Measurements from ENCODE around the gene CLTCL1. TPM values are rescaled to one million over a fixed set of nuclear protein-coding genes. Genes with fewer than 3 reads are reported as not detected.

Gene CLTCL1
- total RNA-seq (2014; rRNA removed; shearing (Covaris generic)) (10.2 and 20.0 TPM in 2 replicates), polyA plus RNA-seq (2016; fragmentation: Nextera tagmentation; extraction: Ambion mirVana) (8.5 and 8.9 TPM in 2 replicates)

GRCh38 chr22:19291580-19292457 lies at the start of gene CLTCL1:
Gene CLTCL1, minus strand, starts transcription at chr22:19291719. Its CDS starts 78 bp downstream, at chr22:19291641.
- in situ Hi-C loops (cut with MboI) = no loop called here
- TF ChIP-seq EZH2phosphoT487 (IDR thresholded peaks at IDR 0.05; ENCODE audit: insufficient read depth, low read depth) = no peak
- no peak for TF ChIP-seq EZH2 (IDR thresholded peaks at IDR 0.05; ENCODE audit: insufficient read depth, poor library complexity, severe bottlenecking)
- Histone ChIP-seq H3K27ac (peak within 1 kb of the TSS; percentile 42), H3K9me3 (ENCODE audit: low read depth) (no peaks in the 10 kb centered on the region), H4K20me1 (ENCODE audit: insufficient read depth) (no peaks in the 10 kb centered on the region), H3K4me1 (ENCODE audit: insufficient read depth) (peaks cover 32% of the 10 kb centered on the region), H3K27me3 (replicated peaks; ENCODE audit: insufficient read depth) (no peaks in the 10 kb centered on the region), H3K9ac (peak within 1 kb of the TSS; percentile 84), H3K79me2 (ENCODE audit: insufficient read depth) (peaks cover 29% of the 10 kb centered on the region), H3K4me3 (peak within 1 kb of the TSS; percentile 79), H3K9me2 (ENCODE audit: insufficient read depth) (no peaks in the 10 kb centered on the region), H2AFZ (peak within 1 kb of the TSS; percentile 96), H3K4me2 (ENCODE audit: unreplicated experiment) (peak within 1 kb of the TSS; percentile 92), H3K36me3 (ENCODE audit: low read depth) (no peaks in the 10 kb centered on the region), H3F3A (ENCODE audit: insufficient read depth) (peaks cover 14% of the 10 kb centered on the region; the same call in 1 of the 2 replicates)
- peak; percentile 88 for DNase-seq
- 3 to 8% methylated on average over 31 to 69 of the region's 74 CpGs for WGBS, 2 experiments (ENCODE audit: low coverage in 1 of 2, low lambda C conversion rate in 2 of 2, missing lambda C conversion rate in 2 of 2)

GRCh38 chr22:19337137-19337536 lies 45.6 kb upstream of the CLTCL1 start:
- no peaks in the 10 kb centered on the region for H4K20me1 ChIP-seq (ENCODE audit: insufficient read depth)
- in situ Hi-C loops (cut with MboI) = no loop called here
- no peak overlapping the region for H3K27ac ChIP-seq
- H3F3A ChIP-seq (ENCODE audit: insufficient read depth) = no peaks in the 10 kb centered on the region
- no peak overlapping the region for H2AFZ ChIP-seq
- H3K4me1 ChIP-seq (ENCODE audit: insufficient read depth) = no peaks in the 10 kb centered on the region
- no peak overlapping the region for H3K4me2 ChIP-seq (ENCODE audit: unreplicated experiment)
- H3K4me3 ChIP-seq = no peak overlapping the region
- no peak for DNase-seq
- peaks cover 62% of the 10 kb centered on the region for H3K36me3 ChIP-seq (ENCODE audit: low read depth)
- 100% methylated on average over 2 of the region's 2 CpGs for WGBS, 2 experiments (ENCODE audit: low coverage in 1 of 2, low lambda C conversion rate in 2 of 2, missing lambda C conversion rate in 2 of 2)
- peaks cover 47% of the 10 kb centered on the region for H3K79me2 ChIP-seq (ENCODE audit: insufficient read depth)
- H3K9me2 ChIP-seq (ENCODE audit: insufficient read depth) = no peaks in the 10 kb centered on the region
- no peaks in the 10 kb centered on the region for H3K27me3 ChIP-seq (replicated peaks; ENCODE audit: insufficient read depth)
- H3K9ac ChIP-seq = no peak overlapping the region
- H3K9me3 ChIP-seq (ENCODE audit: low read depth) = no peaks in the 10 kb centered on the region
- TF ChIP-seq EZH2phosphoT487 (IDR thresholded peaks at IDR 0.05; ENCODE audit: insufficient read depth, low read depth) (no peak), EZH2 (IDR thresholded peaks at IDR 0.05; ENCODE audit: insufficient read depth, poor library complexity, severe bottlenecking) (no peak)

- Histone ChIP-seq H3K4me3 (no peak overlapping the region), H3K4me2 (ENCODE audit: unreplicated experiment) (no peak overlapping the region), H3K9me3 (ENCODE audit: low read depth) (no peaks in the 10 kb centered on the region), H4K20me1 (ENCODE audit: insufficient read depth) (no peaks in the 10 kb centered on the region), H3F3A (ENCODE audit: insufficient read depth) (no peaks in the 10 kb centered on the region), H3K27me3 (replicated peaks; ENCODE audit: insufficient read depth) (no peaks in the 10 kb centered on the region), H2AFZ (no peak overlapping the region), H3K27ac (no peak overlapping the region), H3K4me1 (ENCODE audit: insufficient read depth) (no peaks in the 10 kb centered on the region), H3K79me2 (ENCODE audit: insufficient read depth) (peaks cover 47% of the 10 kb centered on the region), H3K36me3 (ENCODE audit: low read depth) (peaks cover 57% of the 10 kb centered on the region), H3K9me2 (ENCODE audit: insufficient read depth) (no peaks in the 10 kb centered on the region), H3K9ac (no peak overlapping the region)
- no peak for DNase-seq
- TF ChIP-seq EZH2phosphoT487 (IDR thresholded peaks at IDR 0.05; ENCODE audit: insufficient read depth, low read depth) (no peak), EZH2 (IDR thresholded peaks at IDR 0.05; ENCODE audit: insufficient read depth, poor library complexity, severe bottlenecking) (no peak)
- in situ Hi-C loops (cut with MboI) = no loop called here
- WGBS, 2 experiments (ENCODE audit: low coverage in 1 of 2, low lambda C conversion rate in 2 of 2, missing lambda C conversion rate in 2 of 2) = 96 to 99% methylated on average over 7 of the region's 7 CpGs
Observed at GRCh38 chr22:19336133-19337075, 44.9 kb upstream of the CLTCL1 start.

GRCh38 chr22:19331975-19332374 lies 40.5 kb upstream of the CLTCL1 start:
- in situ Hi-C loops (cut with MboI) = no loop called here
- TF ChIP-seq EZH2 (IDR thresholded peaks at IDR 0.05; ENCODE audit: insufficient read depth, poor library complexity, severe bottlenecking) (no peak), EZH2phosphoT487 (IDR thresholded peaks at IDR 0.05; ENCODE audit: insufficient read depth, low read depth) (no peak)
- Histone ChIP-seq H3K9me3 (ENCODE audit: low read depth) (no peaks in the 10 kb centered on the region), H3K27ac (no peak overlapping the region), H3K36me3 (ENCODE audit: low read depth) (peaks cover 48% of the 10 kb centered on the region), H4K20me1 (ENCODE audit: insufficient read depth) (no peaks in the 10 kb centered on the region), H3F3A (ENCODE audit: insufficient read depth) (no peaks in the 10 kb centered on the region), H3K79me2 (ENCODE audit: insufficient read depth) (peaks cover 7% of the 10 kb centered on the region; the same call in 1 of the 2 replicates), H3K9ac (no peak overlapping the region), H3K4me1 (ENCODE audit: insufficient read depth) (no peaks in the 10 kb centered on the region), H2AFZ (no peak overlapping the region), H3K9me2 (ENCODE audit: insufficient read depth) (no peaks in the 10 kb centered on the region), H3K4me2 (ENCODE audit: unreplicated experiment) (no peak overlapping the region), H3K4me3 (no peak overlapping the region), H3K27me3 (replicated peaks; ENCODE audit: insufficient read depth) (no peaks in the 10 kb centered on the region)
- no peak for DNase-seq
- 92 to 93% methylated on average over 5 of the region's 5 CpGs for WGBS, 2 experiments (ENCODE audit: low coverage in 1 of 2, low lambda C conversion rate in 2 of 2, missing lambda C conversion rate in 2 of 2)
